ENCODE measurements around the gene RNF115. TPM values are rescaled to one million over a fixed set of nuclear protein-coding genes. Genes with fewer than 3 reads are reported as not detected.
"Not testable (repeated sequence)": the region's sequence is repeated elsewhere in the genome, so short reads cannot be mapped to it uniquely, and the experiment has no call there.

The RNF115 gene
- total RNA-seq (2014; rRNA removed; shearing (Covaris generic)) = 11.3 and 13.5 TPM in 2 replicates
- polyA plus RNA-seq (2014; cell fraction: nucleus; rRNA removed) = 12.6 and 15.5 TPM in 2 replicates

GRCh38 chr1:145823565-145824498, at the start of gene RNF115, which contains the start of gene POLR3C:
Gene RNF115 (minus strand): TSS chr1:145824095. CDS start chr1:145823873, 222 bp downstream.
Gene POLR3C (plus strand): TSS chr1:145824200. CDS start chr1:145825777, 1,577 bp downstream.
- peak; percentile 66 for DNase-seq (ENCODE audit: extremely low read depth, low read depth)

- no peak for DNase-seq (ENCODE audit: extremely low read depth, low read depth)
Observed at GRCh38 chr1:145871994-145872924, 48.4 kb upstream of the RNF115 start.

GRCh38 chr1:145868232-145868631, 44.3 kb upstream of the RNF115 start:
- DNase-seq (ENCODE audit: extremely low read depth, low read depth) = no peak

GRCh38 chr1:145863282-145864018, 39.6 kb upstream of the RNF115 start:
- DNase-seq (ENCODE audit: extremely low read depth, low read depth) = no peak

GRCh38 chr1:145859491-145860023, 35.7 kb upstream of the RNF115 start:
- DNase-seq (ENCODE audit: extremely low read depth, low read depth) = peak; percentile 86

GRCh38 chr1:145858901-145859490, 35.1 kb upstream of the RNF115 start, which contains the start of gene PIAS3:
Gene PIAS3 (minus strand): TSS chr1:145859081. CDS start chr1:145858990, 91 bp downstream.
- DNase-seq (ENCODE audit: extremely low read depth, low read depth) = peak; percentile 95

- DNase-seq (ENCODE audit: extremely low read depth, low read depth) = no peak
Observed at GRCh38 chr1:145858238-145858900, 34.5 kb upstream of the RNF115 start.

- no peak for DNase-seq (ENCODE audit: extremely low read depth, low read depth)
Observed at GRCh38 chr1:145857170-145857569, 33.3 kb upstream of the RNF115 start.

- no peak for DNase-seq (ENCODE audit: extremely low read depth, low read depth)
Observed at GRCh38 chr1:145855426-145855948, 31.6 kb upstream of the RNF115 start.

GRCh38 chr1:145849356-145850160, 25.7 kb upstream of the RNF115 start:
- no peak for DNase-seq (ENCODE audit: extremely low read depth, low read depth)

GRCh38 chr1:145847827-145848226, 23.9 kb upstream of the RNF115 start:
- DNase-seq (ENCODE audit: extremely low read depth, low read depth) = no peak

- DNase-seq (ENCODE audit: extremely low read depth, low read depth) = peak; percentile 50
Observed at GRCh38 chr1:145846201-145846612, 22.3 kb upstream of the RNF115 start.

- peak; percentile 71 for DNase-seq (ENCODE audit: extremely low read depth, low read depth)
Observed at GRCh38 chr1:145845514-145846161, 21.7 kb upstream of the RNF115 start, which contains the start of gene NUDT17. Gene NUDT17 (plus strand): TSS chr1:145845630. CDS start chr1:145845641, 11 bp downstream.

GRCh38 chr1:145845144-145845513, 21.2 kb upstream of the RNF115 start:
- DNase-seq (ENCODE audit: extremely low read depth, low read depth) = no peak

GRCh38 chr1:145843031-145843430, 19.1 kb upstream of the RNF115 start:
- no peak for DNase-seq (ENCODE audit: extremely low read depth, low read depth)

GRCh38 chr1:145837656-145838055, 13.8 kb upstream of the RNF115 start:
- no peak for DNase-seq (ENCODE audit: extremely low read depth, low read depth)

- DNase-seq (ENCODE audit: extremely low read depth, low read depth) = not testable (repeated sequence)
Observed at GRCh38 chr1:145830810-145831209, 6.9 kb upstream of the RNF115 start.
